HUES64 (cell line): ENCODE results near the gene RYR3.
"Not testable (repeated sequence)": the region's sequence is repeated elsewhere in the genome, so short reads cannot be mapped to it uniquely, and the experiment has no call there.

Experiments
- H3K27ac ChIP-seq: 2 replicates; pipeline ENCODE4 v1.7.0; 2013; ENCODE audit warnings: low read depth, low read length, inconsistent platforms
- H3K27me3 ChIP-seq: 2 replicates; pipeline ENCODE4 v1.6.1; 2013; ENCODE audit warnings: mild to moderate bottlenecking, low read length; ENCODE audit not compliant: insufficient read depth
- H3K36me3 ChIP-seq: 2 replicates; pipeline ENCODE4 v1.6.1; 2013; ENCODE audit warnings: mild to moderate bottlenecking, low read length; ENCODE audit not compliant: insufficient read depth
- H3K4me1 ChIP-seq: 2 replicates; pipeline ENCODE4 v1.6.1; 2013; ENCODE audit warnings: mild to moderate bottlenecking, low read length, moderate library complexity; ENCODE audit not compliant: insufficient read depth
- H3K4me3 ChIP-seq: 2 replicates; pipeline ENCODE4 v1.5.1; 2013; ENCODE audit warnings: mild to moderate bottlenecking, low read length, moderate library complexity
- H3K9ac ChIP-seq: 2 replicates; pipeline ENCODE4 v1.6.1; 2013; ENCODE audit warnings: mild to moderate bottlenecking, low read depth, low read length
- H3K9me3 ChIP-seq: 2 replicates; pipeline ENCODE4 v1.6.1; 2013; ENCODE audit warnings: low read depth, low read length; ENCODE audit not compliant: insufficient read depth
- WGBS: fragments of 150-250, 120-280 bp; methylation state at CpG from one replicate; pipeline ENCODE4 v1.1.7; 2013; ENCODE audit warnings: missing lambda C conversion rate; 5-methylcytosine and 5-hydroxymethylcytosine counted together

RYR3 gene

DNA sequence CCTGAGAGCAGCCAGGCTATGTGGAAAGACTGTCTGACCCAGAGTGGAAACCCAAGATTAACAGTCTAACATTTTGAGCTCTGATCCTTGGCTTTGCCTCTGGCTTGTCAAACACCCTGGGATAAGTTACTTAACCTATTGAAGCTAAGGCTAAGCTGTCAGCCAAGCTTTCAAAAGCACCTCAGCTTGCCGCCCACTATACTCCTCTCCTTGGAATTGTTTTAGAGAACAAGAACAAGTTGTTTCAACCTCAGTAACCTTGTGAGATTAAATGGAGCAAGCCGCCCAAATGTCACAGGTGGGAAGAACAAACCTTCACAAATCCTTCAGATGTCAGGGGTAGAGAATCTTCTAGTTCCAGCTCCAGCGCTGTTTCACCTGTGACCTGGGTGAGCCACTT lies 235.1 kb downstream of the RYR3 start:
- no peaks in the 10 kb centered on the region for H3K36me3 ChIP-seq
- no peak overlapping the region for H3K9ac ChIP-seq
- no peaks in the 10 kb centered on the region for H3K4me1 ChIP-seq
- H3K9me3 ChIP-seq: no peaks in the 10 kb centered on the region
- no peaks in the 10 kb centered on the region for H3K27me3 ChIP-seq
- no peak overlapping the region for H3K27ac ChIP-seq
- H3K4me3 ChIP-seq: no peak overlapping the region
- 90% methylated on average over 3 of the region's 3 CpGs for WGBS

DNA sequence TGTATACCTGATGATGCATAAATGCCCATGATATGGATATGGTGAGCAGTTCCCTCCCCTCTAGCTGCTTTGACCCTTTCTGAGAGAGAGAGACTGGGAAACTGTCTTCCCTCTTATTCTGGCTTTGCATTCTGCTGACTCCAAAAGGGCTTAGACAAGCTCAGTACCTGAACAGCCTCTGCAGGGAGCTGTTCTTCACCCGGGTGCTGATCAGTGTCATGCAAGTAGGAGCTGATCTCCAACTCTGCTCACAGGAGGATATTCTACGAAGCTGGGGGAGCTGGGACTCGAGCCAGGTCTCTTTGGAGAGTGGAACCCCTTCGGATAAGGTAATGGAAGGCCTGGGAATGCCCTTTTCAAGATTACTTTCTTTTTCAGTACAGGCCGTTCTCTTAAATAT lies 237.1 kb downstream of the RYR3 start:
- no peaks in the 10 kb centered on the region for H3K36me3 ChIP-seq
- WGBS: 45% methylated on average over 5 of the region's 5 CpGs
- H3K27ac ChIP-seq: no peak overlapping the region
- peaks cover 5% of the 10 kb centered on the region; the same call in 1 of the 2 replicates for H3K4me1 ChIP-seq
- no peak overlapping the region for H3K4me3 ChIP-seq
- no peak overlapping the region for H3K9ac ChIP-seq
- no peaks in the 10 kb centered on the region for H3K9me3 ChIP-seq
- no peaks in the 10 kb centered on the region for H3K27me3 ChIP-seq

DNA sequence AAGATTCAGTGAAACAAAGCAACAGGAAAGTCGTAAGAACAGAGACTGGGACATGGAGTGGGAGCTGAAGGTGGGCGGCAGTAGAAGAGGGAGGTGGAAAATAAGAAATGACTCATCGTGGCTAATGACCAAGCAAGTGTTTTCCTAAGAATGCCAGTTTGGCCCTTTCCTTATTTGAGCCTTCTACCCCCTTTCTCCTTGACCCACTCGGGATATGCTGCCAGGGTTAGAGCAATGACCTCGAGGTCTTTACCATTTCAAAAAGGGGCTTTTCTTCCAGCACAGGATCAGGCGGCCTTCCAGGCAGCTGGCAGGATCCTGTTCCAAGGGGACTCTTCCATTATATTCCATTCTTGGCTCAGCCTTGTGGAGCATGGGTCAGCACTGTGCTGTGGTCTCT lies 241.1 kb downstream of the RYR3 start:
- no peak overlapping the region for H3K9ac ChIP-seq
- peaks cover 5% of the 10 kb centered on the region; the same call in 1 of the 2 replicates for H3K4me1 ChIP-seq
- 71% methylated on average over 6 of the region's 6 CpGs for WGBS
- H3K27me3 ChIP-seq: no peaks in the 10 kb centered on the region
- no peaks in the 10 kb centered on the region for H3K36me3 ChIP-seq
- no peak overlapping the region for H3K4me3 ChIP-seq
- H3K27ac ChIP-seq: no peak overlapping the region
- H3K9me3 ChIP-seq: no peaks in the 10 kb centered on the region

DNA sequence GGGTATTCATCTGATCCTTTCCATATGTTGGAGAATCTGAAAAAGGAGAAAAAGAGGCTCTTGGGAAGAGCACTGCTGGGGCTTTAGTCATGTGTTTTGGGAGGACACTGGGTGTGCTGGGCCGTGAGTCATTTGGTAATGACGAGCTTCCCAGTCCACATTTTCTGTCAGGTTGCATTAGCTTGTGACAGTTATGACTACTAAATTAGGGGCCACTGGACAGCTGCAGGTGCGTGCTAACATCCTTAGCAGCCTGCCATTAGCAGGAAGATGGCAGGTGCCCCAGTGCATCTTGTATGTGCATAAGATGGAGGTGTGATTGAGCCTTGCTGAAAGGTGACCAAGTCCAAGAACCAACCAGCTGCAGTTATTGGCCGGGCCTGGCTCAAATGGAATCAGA lies 242.4 kb downstream of the RYR3 start:
- Histone ChIP-seq H3K27ac (no peak overlapping the region), H3K36me3 (no peaks in the 10 kb centered on the region), H3K27me3 (no peaks in the 10 kb centered on the region), H3K9ac (no peak overlapping the region), H3K4me1 (peaks cover 5% of the 10 kb centered on the region; the same call in 1 of the 2 replicates), H3K4me3 (no peak overlapping the region), H3K9me3 (no peaks in the 10 kb centered on the region)
- 93% methylated on average over 4 of the region's 4 CpGs for WGBS

DNA sequence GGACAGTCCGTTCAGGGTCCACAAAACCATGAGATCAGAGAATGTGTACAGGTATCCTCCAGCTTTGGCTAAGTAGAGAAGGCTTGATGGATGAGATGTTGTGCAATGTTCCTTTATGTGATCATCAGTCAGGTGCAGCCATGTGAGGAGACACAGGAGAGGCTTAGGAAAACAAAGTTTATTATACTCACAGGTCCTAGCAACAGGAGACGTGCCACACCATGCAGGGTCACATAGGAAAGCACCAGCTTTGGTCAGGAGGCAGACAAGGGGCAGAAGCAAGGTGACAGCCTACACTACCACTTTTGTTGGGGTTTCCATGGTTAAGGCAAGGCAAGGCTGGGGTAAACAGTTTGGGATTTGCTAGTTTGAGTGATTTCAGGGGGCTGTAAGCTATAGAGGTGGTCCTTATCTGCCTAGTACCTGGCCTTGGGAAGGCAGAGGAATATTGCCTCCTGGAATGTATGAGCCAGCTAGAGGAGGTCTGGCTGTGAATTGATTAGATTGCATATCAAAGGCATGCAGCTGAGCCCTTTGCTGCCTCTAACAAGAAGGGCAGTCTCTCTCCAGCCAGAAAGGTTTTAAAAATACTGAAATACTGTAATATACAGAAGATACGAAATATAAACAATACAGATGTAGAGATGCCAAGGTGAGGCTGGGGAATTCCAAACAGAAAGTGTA lies 248.6 kb downstream of the RYR3 start:
- no peak overlapping the region for H3K4me3 ChIP-seq
- no peaks in the 10 kb centered on the region for H3K36me3 ChIP-seq
- 57% methylated on average over 3 of the region's 3 CpGs for WGBS
- H3K27ac ChIP-seq: no peak overlapping the region
- H3K4me1 ChIP-seq: peaks cover 29% of the 10 kb centered on the region
- no peaks in the 10 kb centered on the region for H3K9me3 ChIP-seq
- no peaks in the 10 kb centered on the region for H3K27me3 ChIP-seq
- no peak overlapping the region for H3K9ac ChIP-seq

DNA sequence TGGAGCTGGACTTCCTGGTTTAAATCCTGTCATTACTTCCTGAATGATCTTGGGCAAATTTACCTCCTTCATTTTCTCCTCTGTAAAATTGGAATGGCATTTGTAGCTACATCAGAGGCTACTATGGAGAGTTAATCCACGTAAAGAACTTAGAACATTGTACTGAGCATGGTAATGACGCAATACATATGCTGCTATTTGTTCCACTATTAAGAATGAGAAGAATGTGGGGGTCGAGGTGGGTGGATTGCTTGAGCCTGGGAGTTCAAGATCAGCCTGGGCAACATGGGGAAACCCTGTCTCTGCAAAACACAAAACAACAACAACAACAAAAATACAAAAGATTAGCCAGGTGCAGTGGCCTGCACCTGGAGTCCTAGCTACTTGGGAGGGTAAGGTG lies 250.6 kb downstream of the RYR3 start:
- 79% methylated on average over 3 of the region's 3 CpGs for WGBS

DNA sequence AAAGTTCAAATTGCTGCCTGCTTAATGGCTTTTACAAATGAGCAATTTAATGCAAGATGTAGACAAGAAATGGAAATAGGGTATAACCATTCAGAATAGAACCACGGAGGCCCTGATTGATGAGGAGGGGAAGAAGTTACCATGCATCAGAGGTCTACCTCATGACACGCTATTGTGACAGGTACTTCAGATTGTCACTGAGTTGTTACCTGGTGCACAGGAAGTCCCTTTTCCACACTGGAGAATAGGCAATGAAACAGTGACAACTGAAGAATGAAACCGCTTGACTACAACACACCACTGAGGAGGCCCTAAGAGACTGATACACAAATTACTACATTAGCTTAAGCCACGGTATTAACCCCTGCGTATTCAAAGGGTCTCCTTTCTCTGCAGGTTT lies 251.2 kb downstream of the RYR3 start:
- H3K27me3 ChIP-seq: no peaks in the 10 kb centered on the region
- H3K9me3 ChIP-seq: no peaks in the 10 kb centered on the region
- no peak overlapping the region for H3K27ac ChIP-seq
- no peaks in the 10 kb centered on the region for H3K36me3 ChIP-seq
- no peak overlapping the region for H3K4me3 ChIP-seq
- no peak overlapping the region for H3K9ac ChIP-seq
- peaks cover 29% of the 10 kb centered on the region for H3K4me1 ChIP-seq
- 94% methylated on average over 4 of the region's 5 CpGs for WGBS

More for the DNA sequence above, 250.6 kb downstream of the RYR3 start:
- H3K27ac ChIP-seq: no peak overlapping the region
- no peak overlapping the region for H3K4me3 ChIP-seq
- H3K27me3 ChIP-seq: no peaks in the 10 kb centered on the region
- peaks cover 29% of the 10 kb centered on the region for H3K4me1 ChIP-seq
- H3K9me3 ChIP-seq: no peaks in the 10 kb centered on the region
- H3K9ac ChIP-seq: no peak overlapping the region
- H3K36me3 ChIP-seq: no peaks in the 10 kb centered on the region

DNA sequence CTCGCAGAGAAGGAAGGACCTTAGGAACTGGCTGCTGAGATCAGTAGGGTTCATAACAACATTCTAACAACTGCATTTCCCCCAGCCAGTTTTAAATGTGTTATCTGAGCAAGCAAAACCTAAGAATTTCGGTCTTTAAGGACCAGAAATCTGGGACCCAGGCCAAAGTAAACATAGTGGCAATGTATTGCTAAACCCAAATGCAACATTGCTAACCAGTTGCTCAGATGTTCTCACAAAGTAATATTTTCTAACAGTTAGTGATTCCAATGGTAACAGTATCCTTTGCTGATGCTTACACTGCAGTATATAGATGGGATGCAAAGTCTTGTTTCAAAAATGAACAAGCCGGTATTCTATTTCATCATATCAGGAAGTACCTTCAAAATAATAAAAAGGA lies 254.3 kb downstream of the RYR3 start:
- Histone ChIP-seq H3K4me3 (no peak overlapping the region), H3K4me1 (peaks cover 16% of the 10 kb centered on the region), H3K27ac (no peak overlapping the region), H3K27me3 (no peaks in the 10 kb centered on the region), H3K36me3 (no peaks in the 10 kb centered on the region), H3K9ac (no peak overlapping the region), H3K9me3 (no peaks in the 10 kb centered on the region)
- 73% methylated on average over 2 of the region's 3 CpGs for WGBS

DNA sequence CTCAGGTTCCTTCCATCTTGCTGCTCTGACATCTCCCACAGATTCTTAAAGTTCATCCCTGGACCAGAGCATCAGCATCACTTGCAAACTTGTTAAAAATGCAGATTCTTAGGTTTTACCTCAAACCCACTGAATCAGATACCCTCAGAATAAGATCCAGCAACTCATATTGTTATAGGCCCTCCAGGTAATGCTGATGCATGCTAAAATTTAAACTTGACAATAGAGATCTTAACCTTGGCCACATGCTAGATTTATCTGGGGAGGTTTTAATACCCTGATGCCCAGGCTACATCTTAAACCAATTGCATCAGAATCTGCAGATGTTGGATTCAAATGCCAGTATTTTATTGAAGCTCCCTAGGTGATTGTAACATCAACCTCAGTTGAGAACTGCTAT lies 256.9 kb downstream of the RYR3 start:
- Histone ChIP-seq H3K36me3 (no peaks in the 10 kb centered on the region), H3K27ac (no peak overlapping the region), H3K4me3 (no peak overlapping the region), H3K9ac (no peak overlapping the region), H3K4me1 (no peaks in the 10 kb centered on the region), H3K27me3 (no peaks in the 10 kb centered on the region), H3K9me3 (no peaks in the 10 kb centered on the region)

DNA sequence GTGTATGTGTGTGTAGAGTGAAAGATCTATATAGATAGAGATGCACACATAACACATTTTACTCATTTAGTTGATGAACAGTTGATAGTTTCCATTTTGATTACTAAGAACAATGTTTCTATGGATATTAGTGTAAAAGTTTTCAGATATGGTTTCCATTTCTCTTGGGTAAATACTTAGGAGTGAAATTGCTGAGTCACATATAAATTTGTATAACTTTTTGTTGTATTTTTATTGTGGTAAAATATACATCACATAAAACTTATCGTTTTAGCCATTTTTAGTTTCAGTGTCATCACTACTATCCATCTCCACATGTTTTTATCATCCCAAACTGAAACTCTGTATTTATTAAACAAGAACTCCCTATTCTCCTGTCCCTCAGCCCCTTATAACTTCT lies 258.3 kb downstream of the RYR3 start:
- no peaks in the 10 kb centered on the region for H3K4me1 ChIP-seq
- WGBS: 97% methylated on average over 1 of the region's 1 CpG
- H3K4me3 ChIP-seq: no peak overlapping the region
- H3K9ac ChIP-seq: no peak overlapping the region
- H3K27me3 ChIP-seq: no peaks in the 10 kb centered on the region
- no peaks in the 10 kb centered on the region for H3K36me3 ChIP-seq
- H3K9me3 ChIP-seq: no peaks in the 10 kb centered on the region
- no peak overlapping the region for H3K27ac ChIP-seq

DNA sequence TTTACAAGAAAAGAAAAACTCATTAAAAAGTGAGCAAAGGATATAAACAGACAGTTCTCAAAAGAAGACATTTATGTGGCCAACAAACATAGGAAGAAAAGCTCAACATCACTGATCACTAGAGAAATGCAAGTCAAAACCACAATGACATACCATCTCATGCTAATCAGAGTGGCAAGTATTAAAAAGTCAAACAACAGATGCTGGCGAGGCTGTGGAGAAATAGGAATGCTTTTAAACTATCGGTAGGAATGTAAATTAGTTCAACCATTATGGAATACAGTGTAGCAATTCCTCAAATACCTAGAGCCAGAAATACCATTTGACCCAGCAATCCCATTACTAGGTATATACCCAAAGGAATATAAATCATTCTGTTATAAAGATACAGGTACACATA lies 267.1 kb downstream of the RYR3 start:
- not testable (repeated sequence) for H3K4me3 ChIP-seq, H3K36me3 ChIP-seq, H3K27me3 ChIP-seq, H3K9me3 ChIP-seq, H3K9ac ChIP-seq, H3K27ac ChIP-seq
- peaks cover 14% of the 10 kb centered on the region for H3K4me1 ChIP-seq
- no CpG with 5 or more reads among the region's 2 CpGs for WGBS

DNA sequence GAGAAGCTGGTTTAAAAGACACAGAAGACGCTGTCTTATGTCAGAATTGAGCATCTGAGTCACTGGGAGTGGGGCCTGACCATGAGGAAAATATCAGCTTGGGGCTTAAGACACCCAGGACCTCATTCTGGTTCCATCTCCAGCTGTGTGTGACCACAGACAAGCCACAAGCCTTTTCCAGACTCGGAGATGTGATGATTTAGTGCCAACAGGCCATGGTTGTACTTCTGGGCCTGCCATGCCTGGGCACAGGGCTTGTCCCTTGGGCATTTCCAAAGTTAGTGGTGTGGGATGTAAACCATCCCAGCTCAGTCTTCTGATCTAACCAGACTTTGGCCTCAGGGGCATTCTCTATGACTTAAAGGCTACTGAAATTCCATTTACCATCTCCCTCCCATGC lies 269.8 kb downstream of the RYR3 start:
- H3K36me3 ChIP-seq: no peaks in the 10 kb centered on the region
- H3K4me1 ChIP-seq: peaks cover 19% of the 10 kb centered on the region
- H3K4me3 ChIP-seq: no peak overlapping the region
- H3K27me3 ChIP-seq: no peaks in the 10 kb centered on the region
- H3K9me3 ChIP-seq: no peaks in the 10 kb centered on the region
- 89% methylated on average over 2 of the region's 2 CpGs for WGBS
- H3K27ac ChIP-seq: no peak overlapping the region
- H3K9ac ChIP-seq: no peak overlapping the region
